Measurements from ENCODE around the gene ISG20L2.

ISG20L2 gene

DNA sequence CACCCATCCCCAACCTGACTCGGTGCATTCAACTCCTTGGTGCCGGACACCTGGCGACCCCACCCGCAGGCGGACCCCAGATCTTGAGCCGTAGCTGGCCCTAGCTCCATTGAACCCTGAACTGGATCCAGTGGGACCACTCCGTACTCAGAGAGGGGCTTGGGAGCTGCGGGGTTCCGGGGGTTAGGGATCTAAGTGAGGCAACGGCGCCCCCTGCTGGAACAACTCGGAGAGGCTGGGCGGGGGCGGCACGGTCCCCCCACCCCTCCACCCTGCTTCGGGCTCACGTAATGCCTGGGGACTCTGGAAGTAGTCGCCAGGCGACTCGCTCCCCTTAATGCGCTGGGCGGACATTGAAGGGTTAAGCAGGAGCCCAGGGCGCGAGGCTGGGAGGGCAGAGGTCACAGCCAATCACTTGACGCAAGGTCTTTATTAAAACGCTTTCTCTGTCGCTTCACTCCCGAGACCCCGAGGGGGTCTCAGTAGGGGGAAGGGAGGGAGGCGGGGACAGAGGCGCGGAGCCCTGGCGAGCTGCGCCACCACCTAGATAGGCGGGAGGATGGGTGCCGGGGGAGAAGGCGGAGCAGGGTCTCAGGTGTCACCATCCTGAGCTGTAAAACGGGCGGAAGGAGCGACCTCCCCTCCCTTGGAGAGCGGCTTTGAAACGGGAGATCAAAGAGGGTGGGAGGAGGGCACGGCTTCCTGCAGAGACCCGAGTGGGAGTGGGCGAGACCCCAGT is 22.5 kb downstream of the ISG20L2 start:
- DNase-seq = peak; percentile 70 to 73

DNA sequence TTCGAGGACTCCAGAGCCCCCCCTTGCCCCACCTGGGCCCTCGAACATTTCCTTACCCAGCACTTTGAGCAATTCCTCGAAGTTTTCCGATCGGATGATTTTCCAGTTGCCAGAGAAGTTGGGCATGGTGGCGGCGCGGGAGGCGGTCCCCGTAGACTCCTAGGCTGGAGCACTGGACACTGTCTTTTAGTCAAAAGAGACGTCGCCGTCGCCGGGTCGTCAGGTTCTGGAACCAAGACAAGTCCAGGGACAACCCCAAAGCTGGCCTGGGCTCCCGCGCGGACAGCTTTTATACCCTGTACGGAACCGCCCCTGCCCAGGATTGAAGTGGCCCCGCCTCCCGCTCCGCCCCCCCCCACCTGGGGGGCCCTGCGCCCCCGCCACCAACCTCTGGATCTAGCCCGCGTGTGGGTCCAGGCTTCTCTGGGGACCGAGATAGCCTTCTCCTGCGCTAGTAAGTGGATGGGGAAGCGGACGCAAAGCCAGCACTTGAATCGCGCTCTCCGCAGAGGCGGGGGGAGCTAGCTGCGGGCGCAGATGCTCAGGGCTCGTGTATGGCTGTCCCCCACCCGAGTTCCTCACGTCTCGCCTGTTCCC is 23.1 kb downstream of the ISG20L2 start, which contains the start of gene CRABP2:
Gene CRABP2 (minus strand): TSS at position 263 of the 597 bp plus-strand sequence. CDS start 137 bp downstream, at position 126.
- DNase-seq = peak in 1 of 2 donors; percentile 28

DNA sequence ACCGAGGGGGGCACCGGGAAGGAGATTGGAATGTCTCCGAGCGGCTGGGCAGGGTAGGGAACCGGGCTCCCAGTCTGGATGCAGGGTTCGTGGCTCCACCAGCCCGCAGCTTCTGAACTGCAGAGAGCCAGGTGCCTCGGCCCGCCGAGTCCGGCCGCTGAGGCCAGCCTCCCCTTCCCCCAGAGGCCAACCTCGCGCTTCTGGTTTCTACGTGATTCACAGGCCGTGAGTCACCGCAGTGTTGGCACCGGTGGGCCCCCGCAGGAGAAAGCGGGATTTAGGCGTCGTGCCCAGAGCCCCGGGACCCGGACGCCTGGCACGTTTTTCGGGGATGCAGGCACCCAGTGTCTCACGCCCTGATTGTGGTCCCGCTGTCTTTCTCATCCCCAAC is 23.6 kb downstream of the ISG20L2 start:
- DNase-seq = peak; percentile 40

DNA sequence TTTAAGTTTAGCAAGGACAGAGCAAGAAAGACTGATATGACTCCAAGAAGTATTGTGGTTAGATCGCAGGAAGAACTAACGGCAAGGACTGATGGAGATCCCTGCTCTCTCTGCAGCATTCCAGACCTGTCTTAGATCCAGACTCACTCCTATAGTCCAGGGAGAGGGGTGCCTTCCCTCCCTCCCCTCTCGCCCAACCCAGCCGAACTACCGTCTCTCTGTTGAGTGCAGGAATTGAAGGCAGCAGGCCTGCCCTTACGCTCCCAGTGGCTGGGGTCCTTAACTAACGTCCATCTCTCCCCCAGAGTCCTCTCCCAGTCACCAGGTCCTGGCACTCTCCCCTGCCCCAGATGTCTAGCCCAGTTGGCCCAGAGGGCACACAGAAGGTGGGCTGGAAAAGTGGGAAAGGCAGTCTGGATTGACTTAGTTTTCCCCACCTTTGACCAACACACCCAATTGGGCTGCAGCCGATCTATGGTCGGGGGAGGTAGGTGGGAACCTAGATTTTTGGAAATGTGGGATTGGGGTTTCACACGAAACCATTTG is 24.3 kb downstream of the ISG20L2 start:
- DNase-seq = no peak

DNA sequence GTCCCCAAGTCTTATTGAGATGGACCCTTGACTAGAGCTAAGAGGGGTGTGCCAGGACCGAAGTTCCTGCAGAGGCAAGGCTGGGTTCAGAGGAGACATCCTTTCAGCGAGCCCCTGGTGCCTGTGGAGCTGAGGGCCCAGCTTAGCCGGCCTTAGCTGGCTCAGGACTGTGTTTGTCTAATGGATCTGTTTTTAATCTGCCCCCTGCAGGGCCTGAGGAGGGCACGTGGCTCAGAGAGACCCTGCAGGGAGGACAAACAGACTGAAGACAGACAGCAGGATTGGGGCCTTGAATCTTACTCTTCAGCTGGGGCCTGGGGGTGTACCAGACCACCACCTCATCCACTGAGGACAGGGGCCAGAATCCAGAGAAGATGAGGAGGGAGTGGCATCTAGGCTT is 24.8 kb downstream of the ISG20L2 start:
- no peak for DNase-seq

DNA sequence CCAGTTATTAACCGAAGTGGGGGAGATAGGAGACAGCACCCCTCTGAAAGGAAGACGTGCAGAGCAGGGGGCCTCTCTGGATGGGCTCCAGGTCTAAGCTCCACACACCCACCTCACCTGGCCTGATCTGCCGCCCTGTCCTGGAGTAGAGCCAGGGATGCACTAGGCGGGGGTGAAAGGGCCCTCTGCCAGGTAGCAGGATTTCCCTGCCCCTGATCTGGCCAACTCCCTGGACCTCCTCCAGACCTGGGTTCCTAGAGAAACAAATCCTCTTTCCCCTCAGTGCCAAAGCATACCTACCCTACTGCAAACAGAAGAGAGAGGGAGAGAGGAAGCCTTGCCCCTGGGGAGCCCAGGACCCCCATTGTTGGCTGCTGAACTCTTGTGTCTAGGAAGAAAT is 25.2 kb downstream of the ISG20L2 start:
- DNase-seq = no peak

DNA sequence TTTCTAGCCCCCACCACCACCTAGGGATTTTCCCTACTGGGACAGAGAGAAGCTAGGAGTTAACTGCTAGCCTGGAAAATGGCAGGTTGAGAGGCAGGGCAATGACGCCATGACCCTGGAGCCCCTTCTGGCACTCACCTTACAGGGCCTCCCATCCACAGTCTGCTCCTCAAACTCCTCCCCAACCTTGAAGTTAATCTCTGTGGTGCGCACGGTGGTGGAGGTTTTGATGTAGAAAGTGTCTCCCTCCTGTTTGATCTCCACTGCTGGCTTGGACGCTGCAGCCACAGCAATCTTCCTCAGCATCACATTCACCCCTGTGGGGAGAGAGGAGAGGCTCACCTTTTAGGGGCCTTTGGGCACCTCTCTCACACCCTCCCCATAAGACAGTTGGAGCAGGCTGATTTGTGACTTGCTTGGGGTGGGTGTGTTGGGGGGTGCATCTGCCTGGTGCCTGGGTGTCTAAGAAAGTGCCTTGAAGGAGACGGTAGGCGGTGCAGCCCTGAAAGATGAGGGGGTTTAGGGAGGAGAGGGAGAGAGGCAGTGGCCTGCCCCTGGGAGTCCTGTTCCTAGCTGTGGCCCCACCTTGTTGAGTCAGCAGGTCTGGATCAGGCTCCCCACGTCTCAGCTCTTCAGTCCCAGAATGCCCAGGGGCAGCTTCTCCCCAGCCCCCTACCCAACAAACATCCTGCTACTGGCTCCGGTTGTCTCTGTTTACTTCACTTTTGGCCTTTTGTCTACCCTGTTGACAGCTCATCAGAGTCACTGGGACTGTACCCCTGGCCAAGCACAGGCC is 27.6 kb downstream of the ISG20L2 start:
- no peak for DNase-seq

DNA sequence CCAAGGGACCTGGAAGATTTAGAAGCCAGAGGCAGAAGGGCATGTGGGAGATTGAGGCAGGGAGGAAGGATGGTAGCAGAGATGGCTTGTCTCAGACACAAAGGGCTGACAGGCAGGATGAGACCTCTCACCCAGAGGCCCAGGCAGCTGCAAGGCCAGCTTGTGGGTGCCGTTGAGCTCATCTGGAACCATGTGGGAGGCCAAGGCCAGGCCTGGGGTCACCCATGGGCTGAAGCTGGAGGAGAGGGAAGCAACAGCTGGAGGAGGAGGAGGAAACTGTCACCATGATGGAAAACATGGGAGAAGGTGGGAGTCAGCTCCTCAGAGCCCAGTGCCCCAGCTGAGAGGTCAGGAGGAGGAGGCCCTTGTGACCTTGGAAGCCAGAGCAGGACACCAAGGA is 29.6 kb downstream of the ISG20L2 start:
- no peak for DNase-seq

DNA sequence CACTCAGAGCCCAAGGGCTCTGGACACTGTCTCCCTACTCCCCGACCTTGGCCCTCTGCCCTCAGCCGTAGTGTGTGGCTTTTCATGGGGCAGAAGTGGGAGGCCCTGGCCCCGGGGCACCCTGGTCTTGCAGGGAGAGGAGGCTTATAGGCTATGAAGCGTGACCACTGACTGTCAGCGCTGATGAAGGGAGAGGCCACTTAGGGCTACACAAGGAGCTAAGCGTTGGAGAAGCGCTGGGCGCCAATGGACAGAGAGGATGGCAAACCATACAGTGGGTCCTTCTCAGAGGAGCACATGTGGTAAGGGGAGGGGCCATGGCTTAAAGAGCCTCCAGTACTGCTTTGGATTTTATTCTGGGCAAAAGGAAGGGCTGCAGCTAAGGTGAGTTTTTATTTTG is 31.1 kb downstream of the ISG20L2 start:
- no peak for DNase-seq

DNA sequence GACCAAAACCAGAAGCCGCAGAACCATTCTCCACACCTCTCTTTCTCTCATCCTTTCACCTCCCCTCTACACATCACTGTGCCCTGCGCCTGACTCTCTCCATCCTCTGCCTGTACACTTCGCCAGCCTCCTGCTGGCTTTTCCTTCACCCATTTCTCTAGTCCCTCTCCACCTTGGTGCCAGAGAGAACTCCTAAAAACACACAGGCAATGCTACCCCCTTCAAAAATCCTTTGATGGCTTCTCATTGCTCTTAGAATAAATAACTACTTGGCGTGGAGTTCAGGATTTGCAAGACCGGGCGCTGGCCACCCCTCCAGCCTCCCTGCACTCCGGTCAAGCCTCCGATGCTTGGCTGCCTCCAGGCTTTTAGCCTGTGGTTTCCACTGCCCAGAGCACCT is 31.8 kb downstream of the ISG20L2 start:
- DNase-seq = no peak

DNA sequence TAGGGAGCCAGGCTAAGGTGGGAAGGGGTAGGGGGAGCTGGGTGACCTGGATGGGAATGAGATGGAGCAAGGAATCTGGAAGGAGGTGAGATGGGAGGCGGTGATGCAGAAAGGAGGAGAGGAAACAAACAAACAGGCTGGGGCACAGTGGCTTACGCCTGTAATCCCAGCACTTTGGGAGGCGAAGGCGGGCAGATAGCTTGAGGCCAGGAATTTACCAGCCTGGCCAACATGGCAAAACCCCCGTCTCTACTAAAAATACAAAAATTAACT is 33.9 kb downstream of the ISG20L2 start:
- DNase-seq = no peak

DNA sequence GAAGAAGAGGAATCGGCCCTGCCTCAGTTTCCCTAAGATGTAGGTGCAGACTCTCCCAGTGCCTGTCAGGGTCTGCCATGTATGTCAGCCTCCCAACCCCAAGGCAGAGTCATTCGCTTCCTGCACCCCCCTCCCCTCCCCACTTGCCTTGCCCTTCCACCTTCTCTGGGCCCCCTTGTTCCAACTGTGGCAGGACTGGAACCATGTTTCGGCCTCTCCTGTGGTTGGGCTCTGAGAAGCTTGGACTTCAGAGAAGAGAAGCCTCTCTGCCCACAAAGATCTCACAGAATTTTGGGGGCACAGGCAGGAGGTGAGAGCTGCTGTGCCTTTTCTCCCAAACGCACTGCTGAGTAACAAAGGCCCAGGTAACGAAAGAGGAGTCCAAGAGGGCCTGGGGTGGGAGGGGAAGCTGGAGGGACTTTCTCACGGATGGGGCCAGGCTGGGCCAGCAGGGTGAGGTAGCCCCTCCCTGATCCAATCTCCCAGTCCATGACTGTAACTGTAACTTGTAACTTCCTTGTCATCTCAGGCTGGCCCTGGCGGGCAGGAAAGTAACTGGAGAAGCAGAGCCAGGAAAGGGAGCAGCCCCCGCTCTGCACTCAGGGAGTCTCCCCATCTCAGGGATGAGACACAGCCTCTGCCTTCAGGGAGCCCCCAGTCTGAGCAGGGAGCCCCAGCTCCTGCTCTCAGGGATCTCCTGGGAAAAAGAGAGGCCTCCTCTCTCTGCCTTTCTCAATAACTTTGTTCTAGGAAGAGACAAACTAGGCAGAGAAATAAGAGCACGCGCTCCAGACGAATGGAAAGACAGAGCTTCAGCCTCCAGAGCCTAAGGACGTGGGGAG is 34.5 kb downstream of the ISG20L2 start:
- DNase-seq = no peak

DNA sequence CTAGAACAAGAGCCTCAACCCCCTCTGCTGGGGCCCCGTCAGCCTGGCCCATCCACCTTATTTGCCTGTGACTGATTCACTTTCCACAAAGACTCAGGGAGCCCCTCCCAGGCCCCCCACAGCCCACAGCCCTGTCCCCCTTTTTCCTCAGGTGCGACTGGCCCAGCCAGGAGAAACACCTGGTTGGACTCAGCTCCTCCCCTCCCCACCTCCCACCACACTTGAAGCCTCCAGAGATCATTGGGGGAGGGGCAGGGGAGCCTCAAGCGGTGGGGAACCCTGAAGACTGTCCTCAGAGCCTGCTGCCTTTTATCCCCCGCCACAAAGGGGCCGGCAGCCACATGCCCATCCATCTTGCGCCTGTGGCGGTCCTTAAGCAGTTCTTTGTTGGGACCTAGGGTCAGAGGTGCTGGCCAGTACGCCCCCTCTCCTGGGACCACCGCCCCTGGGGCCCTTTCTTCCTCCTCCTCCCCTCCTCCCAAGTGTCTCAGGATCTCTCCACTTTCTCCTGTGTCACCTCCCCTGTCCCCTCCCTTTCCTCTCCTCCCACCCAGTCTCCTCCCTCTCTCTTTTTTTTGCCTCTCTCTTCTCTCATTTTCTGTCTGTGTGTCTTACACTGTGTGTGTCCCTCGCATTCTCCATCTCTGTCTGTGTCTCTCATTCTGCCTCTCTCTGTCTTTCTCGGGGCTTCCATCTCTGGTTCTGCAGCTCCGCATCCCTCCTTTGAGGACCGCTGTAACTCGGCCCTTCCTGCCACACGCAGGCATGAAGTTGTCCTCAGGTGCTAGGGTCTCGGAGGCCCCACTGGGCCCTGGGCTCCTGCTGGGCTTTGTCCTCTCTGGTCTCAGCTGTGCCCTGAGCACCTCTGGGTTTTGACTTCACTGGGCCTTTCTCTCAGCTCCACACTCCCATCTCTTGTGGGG is 35.4 kb downstream of the ISG20L2 start:
- DNase-seq = no peak

DNA sequence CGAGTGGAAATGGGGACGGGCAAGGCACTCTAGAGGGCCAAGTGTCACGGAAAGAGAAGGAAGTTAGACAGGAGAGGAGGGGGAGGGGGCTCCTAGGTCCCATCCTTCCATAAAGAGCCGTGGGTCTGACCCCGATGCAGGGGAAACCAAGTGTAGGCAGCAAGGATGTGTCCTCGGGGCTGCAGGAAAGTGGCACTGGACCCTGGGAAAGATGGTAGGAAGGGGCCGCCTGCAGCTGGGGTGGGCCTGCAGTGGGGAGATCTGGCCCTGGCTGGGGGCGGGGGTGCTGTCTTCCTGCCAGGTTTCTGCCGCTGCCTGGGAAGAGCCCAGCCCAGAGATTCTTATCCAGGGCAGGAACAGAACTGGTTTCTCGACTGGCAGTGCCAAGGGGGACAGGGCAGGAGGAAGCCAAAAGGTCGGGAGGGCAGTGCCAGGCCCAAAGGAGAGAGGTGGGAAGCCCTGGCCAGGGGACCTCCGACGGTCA is 36.1 kb downstream of the ISG20L2 start:
- DNase-seq = no peak

DNA sequence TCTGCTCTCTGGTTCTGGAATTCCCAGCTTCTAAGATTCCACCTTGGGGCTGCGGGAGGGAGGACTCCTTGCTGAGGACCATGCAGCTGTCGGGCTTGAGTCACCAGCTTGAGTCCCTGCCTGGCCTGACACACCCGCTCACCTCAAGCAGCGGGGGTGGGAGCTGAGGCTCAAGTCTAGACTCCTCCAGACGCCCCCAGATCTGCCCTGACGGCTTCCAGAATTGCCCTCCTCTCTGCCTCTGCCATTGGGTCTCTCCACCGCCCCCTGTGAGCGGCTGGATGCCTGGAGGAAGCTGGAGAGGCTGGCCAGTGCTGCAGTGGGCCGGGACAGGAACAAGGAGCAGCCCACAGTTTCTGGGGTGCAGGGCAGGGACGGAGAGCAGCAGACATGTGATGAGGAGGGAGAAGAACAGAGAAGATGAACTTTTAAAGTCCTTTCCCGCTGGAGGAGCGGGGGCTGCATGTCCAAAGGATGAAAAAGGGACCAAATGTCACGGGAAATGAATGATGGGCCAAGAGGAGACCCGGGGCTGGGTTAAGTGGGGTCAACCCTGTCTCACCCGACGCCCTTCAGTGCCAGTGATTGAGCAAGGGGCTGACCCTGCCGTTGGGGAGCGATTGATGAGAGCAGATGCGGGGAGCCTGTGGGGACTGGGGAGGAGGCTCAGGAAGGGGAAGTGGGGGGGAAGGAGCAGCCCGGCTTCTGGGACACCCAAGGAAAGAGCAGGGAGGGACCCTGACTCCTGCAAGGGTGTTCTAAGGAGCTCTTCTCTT is 36.7 kb downstream of the ISG20L2 start:
- no peak for DNase-seq

DNA sequence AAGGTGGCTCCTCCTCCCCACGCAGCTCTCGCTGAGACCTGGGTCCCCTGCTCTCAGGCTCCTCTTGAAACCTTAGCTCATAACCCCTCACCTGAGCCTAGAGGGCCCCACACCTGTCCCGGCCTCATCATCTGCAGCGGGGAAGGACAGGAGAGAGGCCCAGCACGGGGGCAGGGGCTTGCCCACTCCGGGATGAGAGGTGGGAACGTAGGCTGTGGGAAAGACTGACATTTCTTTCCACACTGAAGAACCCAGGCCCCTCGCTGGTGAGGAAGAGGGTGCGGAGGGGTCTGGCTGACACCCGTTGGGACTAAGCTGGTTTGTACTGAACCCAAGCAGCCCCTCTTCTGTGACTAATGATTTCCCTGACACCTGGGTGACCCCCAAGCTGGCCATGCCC is 37.4 kb downstream of the ISG20L2 start:
- DNase-seq = no peak

DNA sequence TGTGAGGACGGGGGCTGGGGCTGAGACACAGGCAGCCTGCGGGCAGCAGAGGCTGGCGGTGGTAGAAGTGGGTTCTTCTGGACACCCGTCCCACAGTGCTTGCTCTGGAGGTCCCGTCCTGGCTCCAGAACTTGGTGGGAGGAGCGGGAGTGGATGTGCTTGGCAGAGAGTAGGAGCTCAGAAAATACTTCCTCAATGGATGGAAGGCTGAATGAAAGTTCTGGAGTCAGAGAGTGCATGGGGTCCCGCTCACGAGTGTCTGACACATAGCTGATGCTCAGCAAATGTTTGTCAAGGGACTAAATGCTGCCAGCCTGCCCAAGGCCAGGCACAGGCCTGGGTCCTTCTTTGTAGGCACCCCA is 37.9 kb downstream of the ISG20L2 start:
- DNase-seq = no peak

DNA sequence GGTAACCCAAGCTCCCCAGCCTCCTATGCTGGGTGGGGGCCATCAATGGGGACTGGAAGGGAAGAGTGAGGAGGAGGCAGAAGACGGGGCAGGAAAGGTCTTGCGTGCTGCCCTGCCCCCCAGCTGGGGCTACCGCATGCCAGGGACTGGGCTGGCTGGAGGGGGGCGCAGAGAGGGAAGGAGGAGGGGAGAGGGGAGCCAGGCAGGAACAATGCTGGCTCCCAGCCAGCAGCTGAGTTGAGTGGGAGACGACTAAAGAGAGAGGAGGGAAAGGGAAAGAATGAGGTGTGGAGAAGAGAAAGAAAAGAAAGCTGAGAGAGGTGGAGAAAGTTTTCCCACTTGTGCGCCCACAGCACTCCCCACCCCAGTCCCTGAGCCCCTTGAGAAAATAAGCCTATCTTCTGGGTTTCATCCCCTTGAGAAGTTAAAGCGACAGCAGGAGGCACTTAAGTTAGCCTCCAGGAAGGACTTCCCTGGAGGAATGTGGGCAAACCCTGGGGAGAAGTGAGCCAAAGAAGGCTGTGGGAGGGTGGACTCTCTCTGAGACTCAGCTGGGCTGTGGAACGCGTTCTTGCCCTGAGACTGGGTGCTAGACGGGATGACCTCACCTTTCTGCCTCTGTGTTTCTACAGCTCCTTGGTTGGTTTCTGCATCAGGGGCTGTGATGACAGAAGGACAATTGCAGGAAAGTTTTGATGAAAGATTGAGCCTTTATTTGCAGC is 38.5 kb downstream of the ISG20L2 start:
- DNase-seq = no peak

DNA sequence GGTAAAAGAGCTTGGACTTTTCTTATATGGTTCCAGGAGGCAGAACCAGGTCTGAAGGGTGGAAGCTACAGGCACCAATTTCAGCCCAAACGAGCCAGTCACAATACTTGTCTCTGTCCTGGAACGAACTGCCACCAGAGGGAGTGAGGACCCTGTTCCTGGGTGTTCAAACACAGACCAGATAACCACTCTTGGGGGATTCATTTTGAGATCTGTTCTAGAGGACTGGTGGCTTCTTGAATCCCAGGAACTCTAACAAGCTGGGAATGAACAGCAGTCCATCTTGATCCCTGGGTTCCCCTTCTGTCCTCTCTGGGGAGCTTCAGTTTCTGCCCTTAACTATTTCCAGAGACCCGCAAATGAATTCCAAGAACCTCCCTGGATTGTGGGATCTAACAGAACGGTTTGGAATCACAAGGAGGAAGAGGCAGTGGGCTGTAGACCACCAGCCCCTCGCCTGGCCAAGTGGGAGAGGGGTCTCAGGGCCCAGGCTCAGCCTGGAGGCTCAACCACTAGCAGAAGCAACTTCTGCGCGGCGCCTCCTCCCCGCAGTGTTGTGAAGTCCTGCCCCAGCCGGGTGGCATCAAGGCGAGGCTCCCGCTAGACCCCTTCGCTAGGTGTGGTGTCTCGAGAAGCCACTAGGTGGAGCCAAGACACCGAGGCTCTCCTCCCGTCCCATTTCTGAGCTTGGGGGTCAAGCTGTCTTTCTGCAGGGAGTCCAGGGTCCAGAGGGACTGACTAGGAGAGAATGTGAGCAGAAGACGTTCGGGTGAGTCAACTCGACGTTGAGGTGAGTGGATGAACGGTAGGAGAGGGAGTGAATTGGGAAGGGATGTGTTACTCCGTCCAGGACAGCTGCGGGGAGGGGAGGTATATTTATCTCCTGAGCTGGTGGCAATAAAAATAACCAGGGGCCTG is 39.3 kb downstream of the ISG20L2 start:
- peak; percentile 73 to 75 for DNase-seq

Measured in activated CD4-positive, alpha-beta T cell treated with anti-CD3 and anti-CD28 coated beads for 4 hours (primary cell).